ENCODE measurements around the gene GABBR2.

DNA sequence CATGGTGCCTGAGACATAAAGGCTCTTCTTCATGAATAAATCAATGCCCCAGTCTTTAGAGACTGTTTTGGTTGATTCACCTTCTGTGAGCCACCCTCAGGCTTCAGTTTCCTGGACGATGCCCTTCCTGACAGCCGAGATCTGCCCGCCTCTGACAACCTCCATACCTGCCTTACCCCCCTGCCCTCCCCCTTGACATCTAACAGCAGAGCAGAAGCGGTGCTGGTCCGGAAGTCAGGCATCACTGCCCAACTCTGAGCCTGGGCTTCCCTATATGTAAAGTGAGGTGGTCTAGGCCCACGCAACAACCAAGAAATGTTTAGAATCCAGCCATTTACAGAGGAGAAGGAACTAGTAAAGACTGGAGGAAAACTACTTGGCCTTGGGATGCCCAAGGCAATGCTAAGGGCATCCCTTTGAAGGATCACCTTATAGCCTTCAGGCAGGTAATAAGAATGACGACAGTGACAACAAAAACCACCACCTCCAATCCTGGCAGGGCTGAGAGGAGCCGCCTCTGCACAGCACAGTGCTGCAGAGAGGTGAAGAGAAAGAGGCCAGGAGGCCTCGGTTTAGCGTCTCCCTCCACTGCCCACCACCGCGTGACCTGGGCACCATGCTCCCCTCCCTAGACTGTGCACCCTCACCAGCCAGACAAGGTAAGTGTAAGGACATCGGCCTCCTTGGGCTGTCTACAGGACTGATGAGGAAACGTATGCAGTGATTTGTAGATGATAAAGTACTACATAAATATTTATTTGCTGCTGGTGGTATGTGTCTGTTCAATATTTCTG is 35.3 kb upstream of the GABBR2 start:
- TF ChIP-seq EZH2 (IDR thresholded peaks at IDR 0.05; ENCODE audit: borderline replicate concordance, insufficient read depth, low read depth, low read length, poor library complexity, severe bottlenecking), result no peak
- TF ChIP-seq, protein P1, sequence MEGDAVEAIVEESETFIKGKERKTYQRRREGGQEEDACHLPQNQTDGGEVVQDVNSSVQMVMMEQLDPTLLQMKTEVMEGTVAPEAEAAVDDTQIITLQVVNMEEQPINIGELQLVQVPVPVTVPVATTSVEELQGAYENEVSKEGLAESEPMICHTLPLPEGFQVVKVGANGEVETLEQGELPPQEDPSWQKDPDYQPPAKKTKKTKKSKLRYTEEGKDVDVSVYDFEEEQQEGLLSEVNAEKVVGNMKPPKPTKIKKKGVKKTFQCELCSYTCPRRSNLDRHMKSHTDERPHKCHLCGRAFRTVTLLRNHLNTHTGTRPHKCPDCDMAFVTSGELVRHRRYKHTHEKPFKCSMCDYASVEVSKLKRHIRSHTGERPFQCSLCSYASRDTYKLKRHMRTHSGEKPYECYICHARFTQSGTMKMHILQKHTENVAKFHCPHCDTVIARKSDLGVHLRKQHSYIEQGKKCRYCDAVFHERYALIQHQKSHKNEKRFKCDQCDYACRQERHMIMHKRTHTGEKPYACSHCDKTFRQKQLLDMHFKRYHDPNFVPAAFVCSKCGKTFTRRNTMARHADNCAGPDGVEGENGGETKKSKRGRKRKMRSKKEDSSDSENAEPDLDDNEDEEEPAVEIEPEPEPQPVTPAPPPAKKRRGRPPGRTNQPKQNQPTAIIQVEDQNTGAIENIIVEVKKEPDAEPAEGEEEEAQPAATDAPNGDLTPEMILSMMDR (IDR thresholded peaks at IDR 0.05), result no peak

Measured in B cell (primary cell).